Measurements from ENCODE around the gene KMT2E. TPM values are rescaled to one million over a fixed set of nuclear protein-coding genes. Genes with fewer than 3 reads are reported as not detected.
A peak's percentile ranks its signal among the peaks of the same experiment; 100 is the strongest.
"Not testable (repeated sequence)": the region's sequence is repeated elsewhere in the genome, so short reads cannot be mapped to it uniquely, and the experiment has no call there.

The KMT2E gene
- total RNA-seq, 1 donor from 2014 or later = 40.2 TPM

DNA sequence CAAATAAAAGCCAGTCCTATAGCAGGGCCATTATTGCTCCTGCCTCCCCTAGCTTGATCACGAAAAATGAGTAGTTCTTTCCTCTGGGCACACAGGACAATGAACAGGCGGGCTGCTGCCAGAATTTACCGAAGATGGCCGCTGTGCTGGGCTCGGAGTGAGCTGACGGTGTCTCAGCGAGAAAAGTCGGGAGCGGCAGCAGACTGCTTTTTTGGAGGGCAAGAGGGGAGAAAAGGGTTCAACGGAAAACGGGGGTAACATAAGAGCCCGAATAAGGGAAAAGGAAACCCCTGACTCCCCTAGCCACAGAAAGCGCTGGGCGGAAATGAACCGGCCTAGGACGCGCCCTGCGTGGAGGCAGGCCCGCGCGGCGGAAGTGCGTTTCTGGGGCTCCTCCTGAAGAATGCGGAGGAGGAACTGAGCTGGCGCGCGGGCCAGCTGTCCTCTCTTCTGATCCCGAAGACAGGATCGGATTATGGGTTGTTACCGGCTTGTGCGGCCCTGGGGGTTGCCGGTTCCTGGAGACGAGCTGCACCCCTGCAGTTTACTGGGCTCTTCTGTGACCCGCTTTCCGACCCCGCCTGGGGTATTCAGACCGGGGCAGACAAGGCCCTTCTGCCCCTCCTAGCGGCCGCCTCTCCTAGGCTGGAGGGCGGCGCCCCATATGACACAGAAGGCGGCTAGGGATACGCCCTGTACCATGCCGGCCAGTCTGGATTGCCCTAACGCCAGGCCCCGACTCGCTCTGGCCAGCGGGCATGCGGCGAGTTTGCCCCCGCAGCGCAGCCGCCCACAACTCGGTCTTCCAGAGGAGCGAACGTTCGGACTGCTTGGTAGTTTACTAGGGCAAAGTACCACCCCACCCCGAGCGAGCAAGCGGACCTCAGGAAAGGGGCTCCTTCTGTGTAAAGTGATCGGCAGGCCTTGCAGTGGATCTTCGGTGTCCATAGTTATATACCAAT, 30.1 kb upstream of the KMT2E start:
- peak; percentile 65 for TF ChIP-seq CTCF (IDR thresholded peaks at IDR 0.05; ENCODE audit: borderline replicate concordance)
- H3K27me3 ChIP-seq (ENCODE audit: low read depth) = no peaks in the 10 kb centered on the region
- no peaks in the 10 kb centered on the region for H3K9me3 ChIP-seq (replicated peaks)
- H3K4me3 ChIP-seq = peak overlapping the region; percentile 73
- H3K36me3 ChIP-seq = no peaks in the 10 kb centered on the region
- peak; percentile 91 for DNase-seq
- H3K4me1 ChIP-seq = peaks cover 45% of the 10 kb centered on the region
- intact Hi-C loops (cut with micrococcal nuclease) = loop anchor here (10.0 kb wide), 1 partner anchor 111 kb away; no protein-coding TSS in a partner anchor
- peak overlapping the region; percentile 98 for H3K27ac ChIP-seq (replicated peaks)

- H3K36me3 ChIP-seq = no peaks in the 10 kb centered on the region
- peak overlapping the region; percentile 73 for H3K4me3 ChIP-seq
- H3K27ac ChIP-seq (replicated peaks) = peak overlapping the region; percentile 98
- no peaks in the 10 kb centered on the region for H3K9me3 ChIP-seq (replicated peaks)
- H3K4me1 ChIP-seq = peaks cover 37% of the 10 kb centered on the region
- DNase-seq = no peak
- no peak for TF ChIP-seq CTCF (IDR thresholded peaks at IDR 0.05; ENCODE audit: borderline replicate concordance)
- H3K27me3 ChIP-seq (ENCODE audit: low read depth) = no peaks in the 10 kb centered on the region
- intact Hi-C loops (cut with micrococcal nuclease) = loop anchor here (10.0 kb wide), 1 partner anchor 110 kb away; no protein-coding TSS in a partner anchor
Observed at GRCh38 chr7:104984585-104985258, 29.3 kb upstream of the KMT2E start.

- Histone ChIP-seq H3K4me1 (peaks cover 31% of the 10 kb centered on the region), H3K27ac (replicated peaks) (peak overlapping the region; percentile 98), H3K9me3 (replicated peaks) (no peaks in the 10 kb centered on the region), H3K36me3 (no peaks in the 10 kb centered on the region), H3K27me3 (ENCODE audit: low read depth) (no peaks in the 10 kb centered on the region), H3K4me3 (no peak overlapping the region)
- intact Hi-C loops (cut with micrococcal nuclease) = loop anchor here (10.0 kb wide), 1 partner anchor 110 kb away; no protein-coding TSS in a partner anchor
- DNase-seq = no peak
- TF ChIP-seq CTCF (IDR thresholded peaks at IDR 0.05; ENCODE audit: borderline replicate concordance) = no peak
Observed at GRCh38 chr7:104985259-104985617, 28.8 kb upstream of the KMT2E start.

- Histone ChIP-seq H3K4me1 (peaks cover 17% of the 10 kb centered on the region), H3K36me3 (peaks cover 13% of the 10 kb centered on the region), H3K9me3 (replicated peaks) (no peaks in the 10 kb centered on the region), H3K27me3 (ENCODE audit: low read depth) (no peaks in the 10 kb centered on the region), H3K4me3 (no peak overlapping the region), H3K27ac (replicated peaks) (peak overlapping the region; percentile 98)
- intact Hi-C loops (cut with micrococcal nuclease) = loop anchor here (10.0 kb wide), 1 partner anchor 108 kb away; no protein-coding TSS in a partner anchor
- DNase-seq = no peak
- TF ChIP-seq CTCF (IDR thresholded peaks at IDR 0.05; ENCODE audit: borderline replicate concordance) = no peak
Observed at GRCh38 chr7:104986628-104987259, 27.3 kb upstream of the KMT2E start.

DNA sequence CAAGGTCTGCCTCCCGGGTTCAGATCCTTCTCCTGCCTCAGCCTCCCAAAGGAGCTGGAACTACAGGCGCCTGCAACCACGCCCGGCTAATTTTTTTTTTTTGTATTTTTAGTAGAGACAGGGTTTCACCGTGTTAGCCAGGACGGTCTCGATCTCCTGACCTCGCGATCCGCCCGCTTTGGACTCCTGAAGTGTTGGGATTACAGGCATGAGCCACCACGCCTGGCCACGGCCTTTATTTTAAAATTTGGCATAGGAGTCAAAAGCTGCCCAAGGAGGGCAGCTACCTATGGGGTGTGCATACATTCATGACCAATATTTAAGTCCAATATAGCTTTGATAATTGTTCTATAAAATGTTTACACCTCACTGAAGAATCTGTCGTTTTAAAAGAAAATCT, 26.6 kb upstream of the KMT2E start:
- Histone ChIP-seq H3K36me3 (peaks cover 15% of the 10 kb centered on the region), H3K27ac (replicated peaks) (peak overlapping the region; percentile 50), H3K4me1 (peaks cover 16% of the 10 kb centered on the region)
- DNase-seq; H3K27me3 ChIP-seq (ENCODE audit: low read depth); H3K4me3 ChIP-seq; H3K9me3 ChIP-seq (replicated peaks): not testable (repeated sequence)
- intact Hi-C loops (cut with micrococcal nuclease) = loop anchor here (10.0 kb wide), 1 partner anchor 107 kb away; no protein-coding TSS in a partner anchor
